ENCODE results near the gene ITGA11.

GRCh38 chr15:68466876-68467275, 34.9 kb upstream of the ITGA11 start:
- TF ChIP-seq CTCF (conservative IDR thresholded peaks at IDR 0.05) (no peak), EZH2 (IDR thresholded peaks at IDR 0.05; ENCODE audit: low read depth) (no peak)

Measured in PC-9 (cell line).